Kidney tubule cell (primary cell): ENCODE measurements around the gene RHPN2.

Experiments used
- DNase-seq: peaks from one replicate; pipeline ENCODE4 v3.0.0-alpha.2; 2018; ENCODE audit warnings: low spot score

Gene RHPN2

DNA sequence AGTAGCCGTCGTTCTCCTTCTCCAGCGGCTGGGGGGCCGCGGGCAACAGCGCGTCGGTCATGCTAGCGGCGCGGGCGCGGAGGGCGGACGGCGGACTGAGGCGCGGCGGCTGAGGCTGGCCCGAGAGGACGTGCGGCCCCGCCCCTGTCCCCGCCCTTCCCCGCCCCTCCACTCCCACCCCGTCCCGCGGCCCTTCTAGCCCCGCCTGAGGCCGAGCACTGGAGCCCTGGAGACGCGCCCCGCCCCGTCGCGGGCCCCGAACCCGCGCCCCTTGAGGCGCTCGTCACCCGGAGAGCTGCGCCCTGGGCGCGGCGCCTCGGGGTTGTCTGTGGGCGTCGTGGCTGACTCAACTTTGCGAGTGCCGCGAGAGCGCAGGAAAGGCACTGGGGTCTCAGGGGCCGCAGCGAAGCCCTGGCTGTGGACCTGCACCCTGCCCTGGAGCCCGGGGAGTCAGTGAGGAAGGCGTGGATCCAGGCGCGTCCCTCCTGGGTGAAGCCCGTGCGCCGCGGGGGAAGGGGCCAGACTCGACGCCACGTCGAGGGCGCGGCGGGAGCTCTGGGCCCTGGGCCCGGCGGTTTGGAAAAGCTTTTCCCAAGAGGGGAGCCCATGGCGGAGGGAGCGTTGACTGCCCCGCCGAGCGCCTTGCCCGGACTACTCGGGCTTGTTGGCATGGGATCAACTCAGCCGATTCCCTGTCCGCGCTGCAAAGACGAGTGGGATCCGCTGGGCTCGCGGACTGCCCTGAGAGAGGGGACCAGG lies at the start of gene RHPN2:
Gene RHPN2 (minus strand): TSS at position 97 of the 759 bp plus-strand sequence. CDS start 36 bp downstream, at position 61.
- peak; percentile 88 for DNase-seq

- DNase-seq, result no peak
Measured at GRCh38 chr19:33114312-33114711, 49.6 kb upstream of the RHPN2 start.

GRCh38 chr19:33111587-33111986 lies 46.9 kb upstream of the RHPN2 start:
- no peak for DNase-seq

GRCh38 chr19:33110137-33110910 lies 45.6 kb upstream of the RHPN2 start:
- DNase-seq, result peak; percentile 78

DNA sequence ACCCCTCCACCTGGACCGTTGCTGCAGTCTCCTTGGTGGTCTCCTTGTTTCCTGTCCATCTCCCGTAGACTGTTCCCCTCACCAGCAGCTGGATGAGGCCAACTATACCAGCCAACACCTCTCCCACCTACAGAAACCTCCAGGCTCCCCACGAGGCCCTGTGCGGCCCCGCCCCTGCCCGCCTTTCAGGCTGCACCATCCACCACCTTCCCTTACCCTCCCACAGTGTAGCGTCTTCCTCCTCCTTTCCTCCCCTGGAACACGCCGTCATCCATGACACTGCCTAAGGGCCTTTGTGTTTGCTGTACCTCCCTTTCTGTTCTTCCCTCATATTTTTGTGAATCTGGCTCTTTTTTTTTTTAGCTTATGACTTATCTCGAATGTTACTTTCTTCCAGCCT lies 43.5 kb upstream of the RHPN2 start:
- DNase-seq, result no peak

DNA sequence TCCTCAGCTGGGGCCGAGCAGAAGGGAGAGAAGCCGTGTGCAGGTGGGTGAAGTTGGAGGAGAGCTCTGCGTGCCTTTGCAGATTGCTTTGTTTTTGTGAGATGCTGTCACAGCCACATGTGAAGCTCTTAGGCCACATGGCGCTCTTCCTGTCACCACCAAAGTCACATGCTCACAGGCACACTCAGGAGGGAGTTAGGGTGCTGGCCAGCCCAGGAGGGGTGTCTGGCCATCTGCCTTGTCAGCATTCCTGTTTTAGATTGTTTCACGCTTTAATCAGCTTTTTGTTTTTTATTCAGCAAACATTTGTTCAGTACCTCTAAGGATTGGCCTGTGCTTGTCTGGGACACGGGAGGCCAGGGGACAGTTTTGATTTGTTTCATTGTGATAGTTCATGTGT lies 38.2 kb upstream of the RHPN2 start:
- no peak for DNase-seq

DNA sequence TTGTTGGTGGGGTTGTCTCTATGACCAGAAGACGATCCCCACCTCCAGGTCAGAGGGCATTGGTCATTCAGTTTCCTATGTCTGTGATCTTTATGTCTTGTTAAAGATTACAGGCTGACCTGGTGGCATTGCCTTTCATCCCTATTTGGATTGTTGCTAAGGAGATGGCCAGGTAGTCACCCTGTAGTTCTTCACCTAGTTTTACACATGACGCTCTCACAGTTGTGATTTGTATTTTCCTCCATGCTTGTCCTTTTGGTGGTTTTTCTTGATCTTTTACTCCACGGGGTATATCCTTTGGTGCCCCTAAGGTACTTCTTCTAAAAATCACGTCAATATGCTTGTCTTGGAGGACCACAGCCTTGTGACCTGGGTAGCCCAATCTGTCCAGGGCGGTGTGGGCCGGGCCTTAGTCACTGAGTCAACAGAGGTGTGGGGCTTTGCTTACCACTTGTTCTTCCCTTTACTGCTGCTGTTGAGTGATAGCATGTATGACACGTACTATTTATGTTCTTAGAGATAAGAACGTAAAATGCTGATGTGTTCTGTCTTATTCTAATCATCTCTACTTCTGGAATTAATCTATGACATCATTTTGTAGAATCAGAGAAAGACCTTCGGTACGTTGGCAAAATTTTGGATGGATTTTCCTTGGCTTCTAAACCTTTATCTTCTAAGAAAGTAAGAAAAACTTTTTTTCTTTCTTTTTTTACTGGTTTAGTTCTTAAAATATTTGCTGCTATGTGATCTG lies 36.4 kb upstream of the RHPN2 start:
- no peak for DNase-seq

DNA sequence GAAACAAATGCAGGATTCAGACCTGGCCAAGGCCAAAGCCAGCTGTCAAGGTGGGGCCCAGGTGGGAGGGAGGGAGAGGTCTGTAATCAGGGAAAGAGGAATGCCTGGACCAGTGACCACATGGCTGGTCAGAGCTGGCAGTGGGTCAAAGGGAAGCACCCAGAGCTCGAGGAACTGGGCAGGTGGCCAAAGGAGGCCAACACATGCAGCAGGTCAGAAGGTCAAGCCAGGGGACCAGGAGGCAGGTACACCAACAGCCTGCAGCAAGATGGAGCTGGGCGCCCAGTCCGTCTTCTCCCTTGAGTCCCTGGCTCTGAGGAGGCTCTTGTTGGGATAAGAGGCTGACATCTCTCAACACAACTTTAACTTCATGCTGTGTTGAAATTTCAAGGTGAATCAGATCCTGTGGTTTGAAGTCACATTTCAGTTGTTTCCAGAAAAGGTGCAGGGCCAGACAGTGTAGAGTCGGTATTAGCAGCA lies 33.4 kb upstream of the RHPN2 start:
- peak; percentile 90 for DNase-seq

GRCh38 chr19:33096005-33096404 lies 31.3 kb upstream of the RHPN2 start:
- DNase-seq, result peak; percentile 75

DNA sequence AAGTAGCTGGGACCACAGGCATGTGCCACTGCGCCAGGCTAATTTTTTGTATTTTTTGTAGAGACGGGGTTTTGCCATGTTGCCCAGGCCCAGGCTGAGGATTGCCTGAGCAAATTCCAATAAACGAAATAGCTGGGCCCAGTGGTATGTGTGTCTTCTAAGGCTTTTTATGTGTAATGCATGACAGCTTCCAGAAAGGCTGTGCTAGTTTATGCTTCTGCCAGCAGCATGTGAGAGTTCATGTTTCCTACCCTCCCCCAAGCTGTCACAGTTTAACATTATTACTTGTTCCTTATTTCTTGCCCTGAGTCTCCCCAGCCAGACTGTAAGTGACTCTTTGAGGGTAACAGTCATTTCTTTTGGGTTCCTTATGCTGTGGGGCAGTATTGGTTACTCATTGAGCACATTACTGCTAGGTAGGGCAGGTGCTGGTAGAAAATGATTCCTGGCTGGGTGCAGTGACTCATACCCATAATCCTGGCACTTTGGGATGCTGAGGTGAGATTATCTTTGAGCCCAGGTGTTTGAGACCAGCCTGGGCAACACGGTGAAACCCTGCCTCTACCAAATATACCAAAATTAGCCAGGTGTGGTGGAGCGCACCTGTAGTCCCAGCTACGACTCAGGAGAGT lies 29.9 kb upstream of the RHPN2 start:
- peak; percentile 92 for DNase-seq

DNA sequence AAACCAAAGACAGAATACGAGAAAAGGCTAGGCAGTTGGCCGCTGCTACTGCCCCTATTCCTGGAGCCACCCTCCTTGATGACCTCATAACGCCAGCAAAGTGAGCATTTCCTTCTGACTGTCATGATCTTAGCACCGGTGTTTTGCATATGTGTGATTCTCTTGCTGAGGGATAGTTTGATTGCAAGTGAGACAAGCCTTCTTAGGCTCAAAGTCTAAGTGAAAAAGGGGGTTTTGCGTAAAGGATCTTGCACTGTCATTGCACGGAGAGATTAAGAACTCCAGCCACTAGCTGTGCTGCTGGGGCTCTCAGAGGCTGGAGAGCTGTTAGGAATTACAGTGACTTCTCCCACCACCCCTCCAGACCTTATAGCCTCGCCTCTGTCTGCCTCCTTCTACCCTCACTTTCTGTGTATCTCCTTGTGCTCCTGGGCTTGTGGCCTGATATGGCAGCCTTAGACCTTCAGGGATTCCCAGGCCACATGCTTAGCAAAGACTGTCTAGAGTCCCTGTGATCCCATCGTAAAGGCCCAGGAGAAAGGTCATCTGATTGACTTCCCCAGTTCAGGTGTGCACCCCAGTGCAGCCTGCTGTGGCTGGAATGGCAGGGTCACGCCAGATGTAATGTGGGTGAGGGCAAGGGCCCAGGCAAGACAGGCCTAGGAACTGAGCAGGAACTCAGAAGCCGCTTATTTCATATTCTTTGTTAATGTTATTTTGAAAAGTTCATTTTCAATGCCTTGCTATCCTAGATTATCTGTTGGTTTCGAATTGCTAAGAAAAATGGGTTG lies 28.9 kb upstream of the RHPN2 start:
- no peak for DNase-seq

- no peak for DNase-seq
Measured at GRCh38 chr19:33090179-33090578, 25.5 kb upstream of the RHPN2 start.

DNA sequence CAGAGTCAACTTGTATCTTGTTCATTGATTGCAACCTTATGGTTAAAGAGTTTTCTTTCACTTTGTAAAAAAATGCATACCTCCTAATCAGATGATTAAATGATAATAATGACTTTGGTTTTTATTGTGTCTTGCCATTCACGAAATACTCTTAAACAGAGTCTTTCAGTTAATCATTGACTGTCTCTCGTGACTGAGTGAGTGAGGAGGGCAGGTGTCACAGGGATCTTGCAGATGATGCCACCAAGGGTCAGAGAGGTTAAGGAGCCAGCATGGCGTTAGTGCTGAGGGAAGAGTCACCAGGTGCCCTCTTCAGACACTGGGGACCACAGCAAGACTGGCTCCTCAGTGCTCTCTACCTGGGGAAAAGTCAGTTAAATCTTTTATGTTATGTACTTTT lies 24.3 kb upstream of the RHPN2 start:
- no peak for DNase-seq

GRCh38 chr19:33086955-33087354 lies 22.3 kb upstream of the RHPN2 start:
- DNase-seq, result no peak

DNA sequence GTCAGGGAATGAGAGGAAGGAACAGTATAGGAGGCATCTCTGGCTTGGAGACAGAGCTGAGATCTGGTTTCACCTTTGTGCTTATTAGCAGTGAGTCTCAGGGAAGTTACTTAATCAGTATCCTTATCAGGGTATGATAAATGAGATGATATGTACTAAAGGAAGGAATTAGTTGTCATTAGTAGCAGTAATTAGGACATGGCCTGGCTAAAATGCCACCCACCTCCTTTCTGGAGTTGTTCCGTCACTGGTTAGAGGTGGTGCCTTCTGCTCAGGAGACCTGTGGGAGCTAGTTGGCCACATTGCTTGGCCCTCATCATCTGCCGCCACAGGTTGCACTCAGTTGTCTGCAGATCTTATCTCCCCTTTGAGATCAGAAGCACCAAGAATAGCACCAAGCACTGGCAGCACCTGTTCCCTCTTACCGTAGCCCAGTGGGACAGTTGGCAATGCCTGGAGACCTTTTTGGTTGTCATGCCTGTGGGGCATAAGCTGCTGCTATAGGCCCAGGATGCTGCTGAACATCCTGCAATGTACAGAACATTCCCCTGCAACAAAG lies 21.0 kb upstream of the RHPN2 start:
- no peak for DNase-seq

GRCh38 chr19:33080761-33081681 lies 16.3 kb upstream of the RHPN2 start, which contains the start of gene GPATCH1:
Gene GPATCH1, plus strand, starts transcription at chr19:33081181. Its CDS starts 13 bp downstream, at chr19:33081194.
- DNase-seq, result peak; percentile 87

DNA sequence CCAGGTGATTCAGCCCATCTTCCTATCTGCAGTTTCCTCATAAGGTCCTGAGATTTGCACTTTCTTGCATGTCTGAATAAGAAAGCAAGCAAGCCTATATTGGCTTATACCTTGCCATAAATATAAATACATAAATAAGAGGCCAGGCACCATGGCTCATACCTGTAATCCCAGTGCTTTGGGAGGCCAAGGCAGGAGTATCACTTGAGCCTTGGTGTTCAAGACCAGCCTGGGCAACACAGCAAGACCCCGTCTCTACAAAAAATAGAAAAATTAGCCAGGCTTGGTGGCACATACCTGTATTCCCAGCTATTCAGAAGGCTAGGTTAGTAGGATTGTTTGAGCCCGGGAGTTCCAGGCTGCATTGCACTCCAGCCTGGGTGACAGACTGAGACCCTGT lies 10.8 kb upstream of the RHPN2 start:
- no peak for DNase-seq

DNA sequence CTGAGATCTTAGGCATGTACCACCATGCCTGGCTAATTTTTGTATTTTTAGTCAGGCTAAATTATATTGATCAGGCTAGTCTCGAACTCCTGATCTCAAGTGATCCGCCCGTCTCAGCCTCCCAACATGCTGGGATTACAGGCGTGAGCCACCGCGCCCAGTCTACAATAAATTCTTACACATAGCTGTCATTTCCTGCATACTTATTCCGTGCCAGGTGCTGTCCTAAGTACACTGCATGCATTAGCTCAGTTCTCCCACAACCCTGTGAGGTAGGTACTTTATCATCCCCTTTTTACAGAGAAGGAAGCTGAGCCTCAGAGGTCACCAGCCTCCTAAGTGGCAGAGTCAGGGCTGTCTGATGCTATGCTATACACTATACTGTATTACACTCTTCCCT lies 7.2 kb upstream of the RHPN2 start:
- peak; percentile 45 for DNase-seq

- DNase-seq, result no peak
Measured at GRCh38 chr19:33067121-33067520, 2.4 kb upstream of the RHPN2 start.

DNA sequence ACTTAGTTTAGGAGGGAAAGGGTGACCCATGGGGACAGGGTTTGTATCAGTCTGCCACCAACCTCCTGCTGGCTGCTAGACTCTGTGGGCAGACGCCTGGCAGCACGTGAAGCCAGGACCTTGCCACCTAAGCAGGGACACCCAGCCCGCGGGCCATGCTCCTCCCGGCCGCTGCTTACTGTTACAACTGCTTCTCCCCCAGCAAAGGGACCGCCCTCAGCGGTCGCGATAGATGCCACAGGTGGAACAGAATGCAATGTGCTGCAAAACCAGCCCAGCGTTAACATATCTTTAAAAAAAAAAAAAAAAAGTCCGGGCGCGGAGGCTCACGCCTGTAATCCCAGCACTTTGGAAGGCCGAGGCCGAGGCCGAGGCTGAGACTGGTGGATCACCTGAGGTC lies 1.9 kb upstream of the RHPN2 start:
- DNase-seq, result no peak
